ENCODE measurements around the gene CDK10. TPM values are rescaled to one million over a fixed set of nuclear protein-coding genes. Genes with fewer than 3 reads are reported as not detected.
A peak's percentile ranks its signal among the peaks of the same experiment; 100 is the strongest.

CDK10 gene
- polyA plus RNA-seq, 4 donors: 100 to 239 (median 167) TPM

- Histone ChIP-seq H3K4me3 (ENCODE audit: low read depth in 1 of 3, low read length in 3 of 3) (peak overlapping the region in 2 of 3 donors; percentile 53 to 63), H3K9me3 (ENCODE audit: control insufficient read depth in 2 of 2, insufficient read depth in 1 of 2, low read depth in 1 of 2, low read length in 1 of 2) (no peaks in the 10 kb centered on the region), H3K4me1 (ENCODE audit: control insufficient read depth in 3 of 3, insufficient read depth in 2 of 3, low read depth in 1 of 3, low read length in 2 of 3) (peaks cover 1 to 26% (median 6%) of the 10 kb centered on the region in 3 donors), H3K36me3 (ENCODE audit: control insufficient read depth in 3 of 3, insufficient read depth in 2 of 3, low read depth in 1 of 3, low read length in 3 of 3) (peaks cover 0 to 45% (median 5%) of the 10 kb centered on the region in 3 donors), H3K27me3 (ENCODE audit: control insufficient read depth in 3 of 3, insufficient read depth in 3 of 3, low read length in 3 of 3) (no peaks in the 10 kb centered on the region), H3K27ac (ENCODE audit: low read depth in 1 of 3, low read length in 2 of 3) (peak overlapping the region; percentile 95 to 97 (median 96))
- DNase-seq (peak; percentile 99 to 100), FAIRE-seq (no peak)
- WGBS, 3 donors: 0 to 1% (median 1%) methylated on average over 24 to 30 of the region's 30 CpGs
These were observed 13.7 kb downstream of the CDK10 start for GRCh38 chr16:89700100-89700648.

DNA sequence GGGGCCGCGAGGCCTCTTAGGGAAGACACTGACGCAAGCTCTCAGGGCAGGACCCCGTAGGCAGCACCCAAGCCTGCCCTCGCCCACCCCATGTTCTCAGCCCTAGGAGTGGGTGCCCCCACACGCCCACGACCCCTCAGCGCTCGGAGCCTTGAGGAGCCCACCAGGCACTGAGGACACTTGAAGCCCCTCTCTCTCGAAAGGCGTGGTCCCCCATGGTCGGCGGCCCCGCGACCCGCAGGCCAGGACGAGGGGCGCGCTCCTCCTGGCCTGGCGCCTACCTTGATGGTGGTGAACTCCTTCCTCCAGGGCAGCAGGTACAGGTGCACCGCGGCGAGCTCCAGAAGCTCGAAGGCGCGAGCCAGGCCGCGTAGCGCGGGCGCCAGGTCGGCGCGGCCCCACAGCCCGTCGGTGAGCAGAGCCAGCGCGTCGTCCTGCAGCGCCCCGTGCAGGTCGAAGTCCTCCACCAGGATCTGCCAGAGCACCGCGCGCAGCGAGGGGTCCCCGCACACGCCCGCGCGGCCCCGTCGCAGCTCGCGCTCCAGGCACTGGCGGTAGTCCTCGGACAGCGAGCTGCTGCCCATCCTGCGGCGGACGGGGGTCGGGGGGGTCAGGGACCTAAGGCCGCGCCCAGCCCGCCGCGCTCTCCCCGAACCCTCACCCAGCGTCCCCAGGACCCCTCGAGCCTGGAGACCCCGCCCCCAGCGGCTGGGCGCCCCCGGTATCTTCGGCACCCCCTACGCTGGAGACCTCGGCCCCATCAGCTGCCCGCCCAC lies 14.3 kb downstream of the CDK10 start:
- Histone ChIP-seq H3K9me3 (ENCODE audit: control insufficient read depth in 2 of 2, insufficient read depth in 1 of 2, low read depth in 1 of 2, low read length in 1 of 2) (no peaks in the 10 kb centered on the region), H3K27me3 (ENCODE audit: control insufficient read depth in 3 of 3, insufficient read depth in 3 of 3, low read length in 3 of 3) (no peaks in the 10 kb centered on the region), H3K27ac (ENCODE audit: low read depth in 1 of 3, low read length in 2 of 3) (peak overlapping the region; percentile 95 to 97 (median 96)), H3K36me3 (ENCODE audit: control insufficient read depth in 3 of 3, insufficient read depth in 2 of 3, low read depth in 1 of 3, low read length in 3 of 3) (peaks cover 0 to 39% (median 5%) of the 10 kb centered on the region in 3 donors), H3K4me3 (ENCODE audit: low read depth in 1 of 3, low read length in 3 of 3) (peak overlapping the region; percentile 60 to 75 (median 63)), H3K4me1 (ENCODE audit: control insufficient read depth in 3 of 3, insufficient read depth in 2 of 3, low read depth in 1 of 3, low read length in 2 of 3) (peaks cover 1 to 19% (median 6%) of the 10 kb centered on the region in 3 donors)
- DNase-seq: peak; percentile 79 to 93
- 0 to 1% (median 1%) methylated on average over 50 to 78 of the region's 78 CpGs for WGBS, 3 donors
- no peak for FAIRE-seq

- peak; percentile 98 to 99 for DNase-seq
- Histone ChIP-seq H3K27me3 (ENCODE audit: control insufficient read depth in 3 of 3, insufficient read depth in 3 of 3, low read length in 3 of 3) (no peaks in the 10 kb centered on the region), H3K27ac (ENCODE audit: low read depth in 1 of 3, low read length in 2 of 3) (peak within 1 kb of the TSS; percentile 95 to 97 (median 96)), H3K4me3 (ENCODE audit: low read depth in 1 of 3, low read length in 3 of 3) (peak within 1 kb of the TSS; percentile 60 to 75 (median 63)), H3K9me3 (ENCODE audit: control insufficient read depth in 2 of 2, insufficient read depth in 1 of 2, low read depth in 1 of 2, low read length in 1 of 2) (no peaks in the 10 kb centered on the region), H3K4me1 (ENCODE audit: control insufficient read depth in 3 of 3, insufficient read depth in 2 of 3, low read depth in 1 of 3, low read length in 2 of 3) (peaks cover 1 to 16% (median 6%) of the 10 kb centered on the region in 3 donors), H3K36me3 (ENCODE audit: control insufficient read depth in 3 of 3, insufficient read depth in 2 of 3, low read depth in 1 of 3, low read length in 3 of 3) (peaks cover 0 to 30% (median 5%) of the 10 kb centered on the region in 3 donors)
- FAIRE-seq: no peak
- 0 to 1% (median 1%) methylated on average over 62 to 97 of the region's 97 CpGs for WGBS, 3 donors
These were observed 15.2 kb downstream of the CDK10 start, which contains the start of gene SPATA2L for GRCh38 chr16:89701425-89702406. TSS of gene SPATA2L (minus strand) at chr16:89701705. CDS start at chr16:89701232, 473 bp downstream.

GRCh38 chr16:89704281-89704680 lies 17.8 kb downstream of the CDK10 start:
- no peaks in the 10 kb centered on the region for H3K27me3 ChIP-seq (ENCODE audit: control insufficient read depth in 3 of 3, insufficient read depth in 3 of 3, low read length in 3 of 3)
- peaks cover 0 to 26% (median 0%) of the 10 kb centered on the region in 3 donors for H3K36me3 ChIP-seq (ENCODE audit: control insufficient read depth in 3 of 3, insufficient read depth in 2 of 3, low read depth in 1 of 3, low read length in 3 of 3)
- 82 to 88% (median 88%) methylated on average over 13 of the region's 13 CpGs for WGBS, 3 donors
- FAIRE-seq: no peak
- H3K9me3 ChIP-seq (ENCODE audit: control insufficient read depth in 2 of 2, insufficient read depth in 1 of 2, low read depth in 1 of 2, low read length in 1 of 2): no peaks in the 10 kb centered on the region
- DNase-seq: no peak
- peaks cover 1 to 16% (median 6%) of the 10 kb centered on the region in 3 donors for H3K4me1 ChIP-seq (ENCODE audit: control insufficient read depth in 3 of 3, insufficient read depth in 2 of 3, low read depth in 1 of 3, low read length in 2 of 3)
- no peak overlapping the region for H3K27ac ChIP-seq (ENCODE audit: low read depth in 1 of 3, low read length in 2 of 3)
- no peak overlapping the region for H3K4me3 ChIP-seq (ENCODE audit: low read depth in 1 of 3, low read length in 3 of 3)

GRCh38 chr16:89705006-89705405 lies 18.5 kb downstream of the CDK10 start:
- Histone ChIP-seq H3K4me1 (ENCODE audit: control insufficient read depth in 3 of 3, insufficient read depth in 2 of 3, low read depth in 1 of 3, low read length in 2 of 3) (peaks cover 1 to 12% (median 6%) of the 10 kb centered on the region in 3 donors), H3K36me3 (ENCODE audit: control insufficient read depth in 3 of 3, insufficient read depth in 2 of 3, low read depth in 1 of 3, low read length in 3 of 3) (peaks cover 0 to 25% (median 0%) of the 10 kb centered on the region in 3 donors), H3K27me3 (ENCODE audit: control insufficient read depth in 3 of 3, insufficient read depth in 3 of 3, low read length in 3 of 3) (no peaks in the 10 kb centered on the region), H3K9me3 (ENCODE audit: control insufficient read depth in 2 of 2, insufficient read depth in 1 of 2, low read depth in 1 of 2, low read length in 1 of 2) (no peaks in the 10 kb centered on the region), H3K4me3 (ENCODE audit: low read depth in 1 of 3, low read length in 3 of 3) (no peak overlapping the region), H3K27ac (ENCODE audit: low read depth in 1 of 3, low read length in 2 of 3) (no peak overlapping the region)
- 75 to 82% (median 81%) methylated on average over 15 of the region's 15 CpGs for WGBS, 3 donors
- DNase-seq (no peak), FAIRE-seq (no peak)

DNA sequence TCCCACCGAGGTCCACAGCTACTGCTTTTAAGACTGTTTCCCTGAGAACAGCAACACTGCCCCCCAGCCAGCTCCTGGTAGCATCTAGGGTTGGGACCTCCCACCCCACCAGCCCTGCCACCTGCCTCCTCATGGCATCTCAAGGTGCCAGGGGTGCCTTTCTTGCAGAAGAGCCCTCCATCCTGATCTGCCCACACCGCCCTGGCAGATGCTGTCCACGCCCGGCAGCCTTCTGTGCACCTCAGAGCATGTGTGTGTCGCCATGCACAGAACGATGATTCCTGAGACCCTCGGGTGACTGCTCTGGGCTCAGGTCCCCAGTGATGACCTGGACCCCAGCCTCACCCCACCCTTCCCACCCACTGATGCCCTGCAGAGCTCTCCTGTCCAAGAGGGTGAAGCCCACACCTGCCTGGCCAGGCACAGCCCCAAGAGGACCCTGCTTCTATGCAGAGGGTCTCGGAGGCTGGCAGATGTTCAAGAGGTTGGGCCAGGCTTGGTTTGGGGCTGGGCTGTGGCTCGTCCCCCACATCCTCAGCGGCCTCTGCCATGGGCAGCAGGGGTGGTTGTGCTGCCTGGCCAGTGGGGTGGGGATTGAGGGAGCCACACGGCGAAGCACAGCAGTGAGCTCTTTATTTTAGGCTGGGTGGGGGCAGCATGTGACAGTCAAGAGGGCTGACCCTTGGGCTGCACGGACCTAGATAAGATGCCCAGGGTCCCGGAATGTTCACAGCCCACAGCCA lies 20.2 kb downstream of the CDK10 start:
- FAIRE-seq (no peak), DNase-seq (no peak)
- Histone ChIP-seq H3K4me1 (ENCODE audit: control insufficient read depth in 3 of 3, insufficient read depth in 2 of 3, low read depth in 1 of 3, low read length in 2 of 3) (peaks cover 0 to 6% (median 3%) of the 10 kb centered on the region in 3 donors), H3K9me3 (ENCODE audit: control insufficient read depth in 2 of 2, insufficient read depth in 1 of 2, low read depth in 1 of 2, low read length in 1 of 2) (no peaks in the 10 kb centered on the region), H3K27ac (ENCODE audit: low read depth in 1 of 3, low read length in 2 of 3) (no peak overlapping the region), H3K4me3 (ENCODE audit: low read depth in 1 of 3, low read length in 3 of 3) (no peak overlapping the region), H3K27me3 (ENCODE audit: control insufficient read depth in 3 of 3, insufficient read depth in 3 of 3, low read length in 3 of 3) (no peaks in the 10 kb centered on the region), H3K36me3 (ENCODE audit: control insufficient read depth in 3 of 3, insufficient read depth in 2 of 3, low read depth in 1 of 3, low read length in 3 of 3) (peaks cover 0 to 31% (median 0%) of the 10 kb centered on the region in 3 donors)
- WGBS, 3 donors: 83 to 85% (median 84%) methylated on average over 14 of the region's 14 CpGs

GRCh38 chr16:89707695-89708094 lies 21.2 kb downstream of the CDK10 start:
- no peak for DNase-seq
- Histone ChIP-seq H3K4me1 (ENCODE audit: control insufficient read depth in 3 of 3, insufficient read depth in 2 of 3, low read depth in 1 of 3, low read length in 2 of 3) (no peaks in the 10 kb centered on the region), H3K4me3 (ENCODE audit: low read depth in 1 of 3, low read length in 3 of 3) (no peak overlapping the region), H3K27ac (ENCODE audit: low read depth in 1 of 3, low read length in 2 of 3) (no peak overlapping the region), H3K27me3 (ENCODE audit: control insufficient read depth in 3 of 3, insufficient read depth in 3 of 3, low read length in 3 of 3) (peaks cover 0 to 5% (median 0%) of the 10 kb centered on the region in 3 donors), H3K36me3 (ENCODE audit: control insufficient read depth in 3 of 3, insufficient read depth in 2 of 3, low read depth in 1 of 3, low read length in 3 of 3) (peaks cover 0 to 32% (median 0%) of the 10 kb centered on the region in 3 donors), H3K9me3 (ENCODE audit: control insufficient read depth in 2 of 2, insufficient read depth in 1 of 2, low read depth in 1 of 2, low read length in 1 of 2) (no peaks in the 10 kb centered on the region)
- no peak for FAIRE-seq
- 87 to 92% (median 87%) methylated on average over 9 of the region's 9 CpGs for WGBS, 3 donors

All from small intestine (tissue), 7 donors.